ENCODE measurements around the gene BTBD16. TPM values are rescaled to one million over a fixed set of nuclear protein-coding genes. Genes with fewer than 3 reads are reported as not detected.

The BTBD16 gene
- total RNA-seq, 4 donors from 2014 or later, result 0.42 to 1.2 TPM; not detected in 2

- Histone ChIP-seq H3K4me3 (no peak overlapping the region), H3K27me3 (no peaks in the 10 kb centered on the region), H3K9me3 (no peaks in the 10 kb centered on the region), H3K27ac (no peak overlapping the region), H3K4me1 (peaks cover 0 to 3% (median 0%) of the 10 kb centered on the region in 4 donors), H3K36me3 (no peaks in the 10 kb centered on the region)
- TF ChIP-seq EP300 (IDR thresholded peaks at IDR 0.05), result no peak
- TF ChIP-seq POLR2A (IDR thresholded peaks at IDR 0.05), result no peak
- TF ChIP-seq, protein P1, sequence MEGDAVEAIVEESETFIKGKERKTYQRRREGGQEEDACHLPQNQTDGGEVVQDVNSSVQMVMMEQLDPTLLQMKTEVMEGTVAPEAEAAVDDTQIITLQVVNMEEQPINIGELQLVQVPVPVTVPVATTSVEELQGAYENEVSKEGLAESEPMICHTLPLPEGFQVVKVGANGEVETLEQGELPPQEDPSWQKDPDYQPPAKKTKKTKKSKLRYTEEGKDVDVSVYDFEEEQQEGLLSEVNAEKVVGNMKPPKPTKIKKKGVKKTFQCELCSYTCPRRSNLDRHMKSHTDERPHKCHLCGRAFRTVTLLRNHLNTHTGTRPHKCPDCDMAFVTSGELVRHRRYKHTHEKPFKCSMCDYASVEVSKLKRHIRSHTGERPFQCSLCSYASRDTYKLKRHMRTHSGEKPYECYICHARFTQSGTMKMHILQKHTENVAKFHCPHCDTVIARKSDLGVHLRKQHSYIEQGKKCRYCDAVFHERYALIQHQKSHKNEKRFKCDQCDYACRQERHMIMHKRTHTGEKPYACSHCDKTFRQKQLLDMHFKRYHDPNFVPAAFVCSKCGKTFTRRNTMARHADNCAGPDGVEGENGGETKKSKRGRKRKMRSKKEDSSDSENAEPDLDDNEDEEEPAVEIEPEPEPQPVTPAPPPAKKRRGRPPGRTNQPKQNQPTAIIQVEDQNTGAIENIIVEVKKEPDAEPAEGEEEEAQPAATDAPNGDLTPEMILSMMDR (IDR thresholded peaks at IDR 0.05), result no peak
- WGBS, 2 donors, result 89 to 91% methylated on average over 7 of the region's 7 CpGs
- no peak for DNase-seq (ENCODE audit: low spot score in 2 of 2)
These were observed 10.0 kb downstream of the BTBD16 start for GRCh38 chr10:122281018-122281626.

GRCh38 chr10:122281751-122282150, 10.7 kb downstream of the BTBD16 start:
- H3K27me3 ChIP-seq, result no peaks in the 10 kb centered on the region
- H3K4me1 ChIP-seq, result peaks cover 0 to 3% (median 0%) of the 10 kb centered on the region in 4 donors
- no peak overlapping the region for H3K27ac ChIP-seq
- WGBS, 2 donors, result 90 to 92% methylated on average over 8 of the region's 8 CpGs
- no peaks in the 10 kb centered on the region for H3K36me3 ChIP-seq
- TF ChIP-seq, protein P1 (IDR thresholded peaks at IDR 0.05), result no peak
- TF ChIP-seq EP300 (IDR thresholded peaks at IDR 0.05) (no peak), POLR2A (IDR thresholded peaks at IDR 0.05) (no peak)
- no peak overlapping the region for H3K4me3 ChIP-seq
- no peaks in the 10 kb centered on the region for H3K9me3 ChIP-seq
- no peak for DNase-seq (ENCODE audit: low spot score in 2 of 2)

- no peak for DNase-seq (ENCODE audit: low spot score in 2 of 2)
- Histone ChIP-seq H3K36me3 (no peaks in the 10 kb centered on the region), H3K9me3 (no peaks in the 10 kb centered on the region), H3K27me3 (no peaks in the 10 kb centered on the region), H3K4me3 (no peak overlapping the region), H3K4me1 (peaks cover 0 to 3% (median 0%) of the 10 kb centered on the region in 4 donors), H3K27ac (no peak overlapping the region)
- TF ChIP-seq, protein P1 (IDR thresholded peaks at IDR 0.05), result no peak
- TF ChIP-seq EP300 (IDR thresholded peaks at IDR 0.05) (no peak), POLR2A (IDR thresholded peaks at IDR 0.05) (no peak)
- 59 to 63% methylated on average over 9 of the region's 9 CpGs for WGBS, 2 donors
These were observed 11.2 kb downstream of the BTBD16 start for GRCh38 chr10:122282253-122282671.

DNA sequence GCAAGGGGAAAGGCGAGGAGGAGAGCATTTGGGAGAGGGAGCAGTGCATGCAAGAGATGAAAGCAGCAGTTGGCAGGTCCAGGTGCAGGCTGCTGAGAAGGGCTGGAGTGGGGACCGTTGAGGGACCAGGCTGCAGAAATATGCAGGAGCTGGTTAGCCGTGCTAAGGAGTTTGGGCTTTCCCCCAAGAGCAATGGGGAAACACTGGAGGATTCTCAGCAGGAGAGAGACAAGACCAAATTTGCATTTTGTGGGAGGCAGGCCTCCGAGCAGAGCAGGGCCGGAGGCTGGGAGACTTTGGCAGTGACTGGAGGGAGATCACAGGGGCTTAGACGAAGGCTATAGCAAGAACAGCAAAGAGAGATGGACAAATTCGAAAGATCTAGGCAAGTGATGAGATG, 11.8 kb downstream of the BTBD16 start:
- no peaks in the 10 kb centered on the region for H3K27me3 ChIP-seq
- no peaks in the 10 kb centered on the region for H3K36me3 ChIP-seq
- 60 to 71% methylated on average over 7 of the region's 7 CpGs for WGBS, 2 donors
- H3K9me3 ChIP-seq, result no peaks in the 10 kb centered on the region
- peaks cover 0 to 3% (median 0%) of the 10 kb centered on the region in 4 donors for H3K4me1 ChIP-seq
- H3K4me3 ChIP-seq, result no peak overlapping the region
- TF ChIP-seq POLR2A (IDR thresholded peaks at IDR 0.05), result no peak
- TF ChIP-seq, protein P1 (IDR thresholded peaks at IDR 0.05), result no peak
- H3K27ac ChIP-seq, result no peak overlapping the region
- DNase-seq (ENCODE audit: low spot score in 2 of 2), result no peak

DNA sequence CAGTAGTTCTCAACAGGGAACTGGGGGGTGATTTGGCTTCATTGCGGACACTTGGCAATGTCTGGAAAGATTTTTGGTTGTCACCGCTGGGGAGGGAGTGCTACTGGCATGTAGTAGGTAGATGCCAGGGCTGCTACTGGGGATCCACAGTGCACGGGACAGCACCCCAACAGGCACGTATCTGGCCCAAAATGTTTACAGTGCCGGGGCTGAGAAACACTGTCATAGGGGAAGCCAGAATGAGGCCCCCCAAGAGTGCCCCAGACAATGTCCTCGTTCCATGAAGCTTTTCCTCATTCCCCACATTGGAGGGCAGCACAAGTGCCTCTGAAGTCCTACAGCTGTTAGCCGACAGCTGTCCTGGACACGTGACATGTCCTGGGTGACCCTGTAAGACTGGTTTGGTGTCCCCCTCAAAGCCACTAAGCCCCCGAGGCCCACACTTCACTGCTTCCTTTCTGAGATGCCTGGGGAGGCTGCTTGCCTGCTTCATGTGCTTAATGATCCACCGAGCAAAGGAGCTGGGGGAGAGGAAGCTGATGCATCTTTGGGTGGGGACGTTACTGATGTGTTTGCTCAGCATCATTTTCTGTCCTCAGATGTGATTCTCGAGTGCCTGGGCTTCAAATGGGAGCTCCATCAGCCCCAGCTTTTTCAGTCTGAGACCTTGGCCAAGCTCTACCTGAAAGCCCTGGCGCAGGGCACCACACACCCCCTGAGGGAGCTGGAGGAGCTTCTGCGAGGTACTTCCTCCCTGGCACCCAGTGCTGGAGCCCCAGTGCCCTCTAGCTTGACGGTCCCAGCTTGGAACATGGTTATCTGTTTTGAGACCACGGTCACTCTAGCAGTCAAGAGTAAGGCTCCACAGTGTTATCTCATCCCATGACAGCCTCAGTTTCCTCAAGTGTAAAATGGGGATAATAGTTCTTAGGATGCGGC, 14.7 kb downstream of the BTBD16 start:
- 87 to 88% methylated on average over 14 to 16 of the region's 17 CpGs for WGBS, 2 donors
- no peaks in the 10 kb centered on the region for H3K9me3 ChIP-seq
- no peaks in the 10 kb centered on the region for H3K36me3 ChIP-seq
- H3K4me3 ChIP-seq, result no peak overlapping the region
- no peak overlapping the region for H3K27ac ChIP-seq
- DNase-seq (ENCODE audit: low spot score in 2 of 2), result no peak
- no peaks in the 10 kb centered on the region for H3K4me1 ChIP-seq
- no peaks in the 10 kb centered on the region for H3K27me3 ChIP-seq
- TF ChIP-seq, protein P1 (IDR thresholded peaks at IDR 0.05), result no peak
- TF ChIP-seq POLR2A (IDR thresholded peaks at IDR 0.05) (no peak), EP300 (IDR thresholded peaks at IDR 0.05) (no peak)

Data from tibial nerve (tissue), 4 donors.